ENCODE results near the gene TOMM34. TPM values are rescaled to one million over a fixed set of nuclear protein-coding genes. Genes with fewer than 3 reads are reported as not detected.
A peak's percentile ranks its signal among the peaks of the same experiment; 100 is the strongest.

The TOMM34 gene
- polyA plus RNA-seq (ENCODE audit: insufficient read length in 3 of 3): 10 to 100 TPM; 36.8 to 42.6 (median 40.9) TPM
- long read RNA-seq, donor 1, transcript TOMM34-201 (7 exons, 2,062 nt): major isoform, 12 of 27 reads
- long read RNA-seq, donor 1, partial matches to known transcripts: 15 of 27 reads
- long read RNA-seq, donor 1, other reads (novel, unspliced or antisense): 0 of 27 reads
- long read RNA-seq, donor 2, transcript TOMM34-201 (7 exons, 2,062 nt): major isoform, 15 of 27 reads
- long read RNA-seq, donor 2, partial matches to known transcripts: 12 of 27 reads
- long read RNA-seq, donor 2, other reads (novel, unspliced or antisense): 0 of 27 reads
- long read RNA-seq, donor 3, transcript TOMM34-201 (7 exons, 2,062 nt): major isoform, 15 of 38 reads
- long read RNA-seq, donor 3, partial matches to known transcripts: 23 of 38 reads
- long read RNA-seq, donor 3, other reads (novel, unspliced or antisense): 0 of 38 reads
- long read RNA-seq, donor 4, transcript TOMM34-201 (7 exons, 2,062 nt): major isoform, 20 of 41 reads
- long read RNA-seq, donor 4, partial matches to known transcripts: 21 of 41 reads
- long read RNA-seq, donor 4, other reads (novel, unspliced or antisense): 0 of 41 reads
- long read RNA-seq, donor 5, transcript TOMM34-201 (7 exons, 2,062 nt): major isoform, 27 of 74 reads
- long read RNA-seq, donor 5, partial matches to known transcripts: 47 of 74 reads
- long read RNA-seq, donor 5, other reads (novel, unspliced or antisense): 0 of 74 reads
- long read RNA-seq, donor 6, transcript TOMM34-201 (7 exons, 2,062 nt): major isoform, 13 of 33 reads
- long read RNA-seq, donor 6, partial matches to known transcripts: 20 of 33 reads
- long read RNA-seq, donor 6, other reads (novel, unspliced or antisense): 0 of 33 reads
- long read RNA-seq, donor 7, transcript TOMM34-201 (7 exons, 2,062 nt): major isoform, 19 of 37 reads
- long read RNA-seq, donor 7, partial matches to known transcripts: 18 of 37 reads
- long read RNA-seq, donor 7, other reads (novel, unspliced or antisense): 0 of 37 reads
- long read RNA-seq, donor 8, transcript TOMM34-201 (7 exons, 2,062 nt): major isoform, 22 of 69 reads
- long read RNA-seq, donor 8, partial matches to known transcripts: 47 of 69 reads
- long read RNA-seq, donor 8, other reads (novel, unspliced or antisense): 0 of 69 reads
- long read RNA-seq, donor 9, transcript TOMM34-201 (7 exons, 2,062 nt): major isoform, 6 of 19 reads
- long read RNA-seq, donor 9, partial matches to known transcripts: 13 of 19 reads
- long read RNA-seq, donor 9, other reads (novel, unspliced or antisense): 0 of 19 reads
- long read RNA-seq, donor 10, transcript TOMM34-201 (7 exons, 2,062 nt): major isoform, 17 of 40 reads
- long read RNA-seq, donor 10, partial matches to known transcripts: 23 of 40 reads
- long read RNA-seq, donor 10, other reads (novel, unspliced or antisense): 0 of 40 reads
- long read RNA-seq, donor 11, transcript TOMM34-201 (7 exons, 2,062 nt): major isoform, 10 of 59 reads
- long read RNA-seq, donor 11, partial matches to known transcripts: 49 of 59 reads
- long read RNA-seq, donor 11, other reads (novel, unspliced or antisense): 0 of 59 reads
- long read RNA-seq, donor 12, partial matches to known transcripts: 0 of 3 reads
- long read RNA-seq, donor 12, other reads (novel, unspliced or antisense): 0 of 3 reads
- long read RNA-seq, donor 13, transcript TOMM34-201 (7 exons, 2,062 nt): major isoform, 27 of 68 reads
- long read RNA-seq, donor 13, partial matches to known transcripts: 41 of 68 reads
- long read RNA-seq, donor 13, other reads (novel, unspliced or antisense): 0 of 68 reads
- long read RNA-seq, donor 14, transcript TOMM34-201 (7 exons, 2,062 nt): major isoform, 15 of 23 reads
- long read RNA-seq, donor 14, partial matches to known transcripts: 8 of 23 reads
- long read RNA-seq, donor 14, other reads (novel, unspliced or antisense): 0 of 23 reads
- long read RNA-seq, donor 15, transcript TOMM34-201 (7 exons, 2,062 nt): major isoform, 7 of 7 reads
- long read RNA-seq, donor 15, partial matches to known transcripts: 0 of 7 reads
- long read RNA-seq, donor 15, other reads (novel, unspliced or antisense): 0 of 7 reads
- long read RNA-seq, donor 16, transcript TOMM34-201 (7 exons, 2,062 nt): major isoform, 49 of 122 reads
- long read RNA-seq, donor 16, partial matches to known transcripts: 73 of 122 reads
- long read RNA-seq, donor 16, other reads (novel, unspliced or antisense): 0 of 122 reads

DNA sequence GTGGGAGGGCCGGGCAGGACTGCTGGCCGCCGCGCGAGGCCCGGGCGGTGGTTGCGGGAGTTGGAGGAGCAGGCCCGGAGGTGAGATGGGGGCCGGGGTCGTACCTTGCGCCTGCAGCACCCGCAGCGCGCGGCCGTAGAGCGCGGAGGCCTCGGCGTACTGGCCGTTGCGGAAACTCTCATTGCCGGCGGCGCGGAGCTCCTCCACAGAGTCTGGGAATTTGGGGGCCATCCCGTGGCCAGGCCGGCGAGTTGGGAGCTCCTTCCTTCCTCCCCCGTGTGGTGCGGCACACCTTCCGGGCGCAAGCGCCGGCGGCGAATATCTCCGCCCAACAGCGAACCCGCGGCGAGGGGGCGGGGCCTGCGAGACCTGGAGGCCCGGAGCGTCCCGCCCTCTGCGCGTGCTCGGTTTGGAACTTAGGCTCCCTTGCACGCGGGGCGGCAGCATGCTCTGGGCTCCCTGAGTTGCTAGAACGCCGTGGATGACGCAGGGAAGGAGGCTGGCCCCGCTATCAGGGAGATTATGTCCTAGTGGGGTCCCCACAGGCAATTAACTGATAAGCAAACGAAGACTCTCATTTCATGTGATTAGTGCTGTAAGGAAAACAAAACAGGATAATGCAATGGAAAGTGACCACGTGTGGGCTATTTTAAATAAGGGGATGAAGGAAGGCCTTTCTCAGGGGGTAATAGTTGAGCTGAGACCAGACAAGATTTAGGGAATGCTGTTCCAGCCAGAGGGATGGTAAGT is at the start of gene TOMM34:
TOMM34 (minus strand) TSS at position 295 of the 750 bp plus-strand sequence; CDS start at position 231, 64 bp downstream.
- DNase-seq (ENCODE audit: extremely low read depth in 1 of 11, low read depth in 9 of 11, low spot score in 4 of 11): peak; percentile 70 to 93 (median 87)

DNA sequence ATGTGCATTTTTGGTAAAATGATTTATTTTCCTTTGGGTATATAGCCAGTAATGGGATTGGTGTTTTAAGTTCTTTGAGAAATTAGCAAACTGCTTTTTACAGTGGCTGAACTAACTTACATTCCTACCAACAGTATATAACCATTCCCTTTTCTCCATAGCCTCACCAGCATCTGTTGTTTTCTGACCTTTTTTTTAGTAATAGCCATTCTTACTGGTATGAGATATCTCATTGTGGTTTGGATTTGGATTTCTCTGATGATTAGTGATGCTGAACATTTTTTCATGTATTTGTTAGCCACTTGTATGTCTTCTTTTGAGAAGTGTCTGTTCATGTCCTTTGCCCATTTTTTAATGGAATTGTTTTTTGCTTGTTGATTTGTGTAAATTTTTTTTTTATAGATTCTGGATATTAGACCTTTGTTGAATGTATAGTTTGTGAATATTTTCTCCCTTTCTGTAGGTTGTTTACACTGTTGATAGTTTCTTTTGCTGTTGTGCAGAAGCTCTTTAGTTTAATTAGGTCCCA is 48.4 kb upstream of the TOMM34 start:
- DNase-seq (ENCODE audit: extremely low read depth in 1 of 11, low read depth in 9 of 11, low spot score in 4 of 11): no peak

DNA sequence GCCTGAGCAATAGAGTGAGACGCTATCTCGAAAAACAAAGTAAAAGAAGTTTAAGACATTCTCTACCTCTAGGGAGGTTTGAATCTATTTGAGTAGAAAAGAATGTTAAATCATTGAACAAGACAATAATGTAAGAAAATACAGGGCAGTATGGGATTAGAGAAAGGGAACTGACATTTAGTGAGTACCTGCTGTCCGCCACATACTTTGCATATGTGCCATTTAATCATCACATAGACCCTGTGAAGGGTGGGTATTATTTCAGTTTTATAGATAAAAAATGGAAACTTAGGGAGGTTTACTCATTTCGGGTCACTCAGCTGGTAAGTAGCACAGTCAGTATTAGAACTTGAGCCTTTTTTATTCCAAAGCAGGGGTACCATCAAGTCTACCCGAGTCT is 37.5 kb upstream of the TOMM34 start:
- no peak for DNase-seq (ENCODE audit: extremely low read depth in 1 of 11, low read depth in 9 of 11, low spot score in 4 of 11)

GRCh38 chr20:44997171-44997570 is 37.0 kb upstream of the TOMM34 start:
- no peak for DNase-seq (ENCODE audit: extremely low read depth in 1 of 11, low read depth in 9 of 11, low spot score in 4 of 11)

DNA sequence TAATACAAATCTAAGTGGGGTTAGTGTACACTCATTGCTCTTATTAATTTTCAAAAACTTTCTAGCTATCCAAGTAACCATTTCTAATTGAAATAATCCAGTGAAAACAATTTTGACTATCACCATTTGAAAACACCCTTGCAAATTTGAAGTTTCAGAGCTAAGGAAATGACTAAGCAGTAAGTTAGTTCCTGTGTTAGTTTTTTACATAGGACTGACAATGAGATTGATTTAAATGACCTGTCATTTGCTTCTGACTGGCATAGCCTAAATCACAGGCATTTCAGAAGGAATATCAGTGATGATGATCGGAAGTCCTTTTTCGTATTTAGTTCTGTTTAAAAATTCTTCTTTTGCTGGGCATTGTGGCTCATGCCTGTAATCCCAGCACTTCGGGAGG is 33.1 kb upstream of the TOMM34 start:
- DNase-seq (ENCODE audit: extremely low read depth in 1 of 11, low read depth in 9 of 11, low spot score in 4 of 11): no peak

GRCh38 chr20:44990957-44991356 is 30.8 kb upstream of the TOMM34 start:
- no peak for DNase-seq (ENCODE audit: extremely low read depth in 1 of 11, low read depth in 9 of 11, low spot score in 4 of 11)

GRCh38 chr20:44990425-44990824 is 30.2 kb upstream of the TOMM34 start:
- no peak for DNase-seq (ENCODE audit: extremely low read depth in 1 of 11, low read depth in 9 of 11, low spot score in 4 of 11)

GRCh38 chr20:44988631-44989171 is 28.5 kb upstream of the TOMM34 start:
- no peak for DNase-seq (ENCODE audit: extremely low read depth in 1 of 11, low read depth in 9 of 11, low spot score in 4 of 11)

- DNase-seq (ENCODE audit: extremely low read depth in 1 of 11, low read depth in 9 of 11, low spot score in 4 of 11): no peak
Measured at GRCh38 chr20:44983093-44983674, 23.0 kb upstream of the TOMM34 start.

DNA sequence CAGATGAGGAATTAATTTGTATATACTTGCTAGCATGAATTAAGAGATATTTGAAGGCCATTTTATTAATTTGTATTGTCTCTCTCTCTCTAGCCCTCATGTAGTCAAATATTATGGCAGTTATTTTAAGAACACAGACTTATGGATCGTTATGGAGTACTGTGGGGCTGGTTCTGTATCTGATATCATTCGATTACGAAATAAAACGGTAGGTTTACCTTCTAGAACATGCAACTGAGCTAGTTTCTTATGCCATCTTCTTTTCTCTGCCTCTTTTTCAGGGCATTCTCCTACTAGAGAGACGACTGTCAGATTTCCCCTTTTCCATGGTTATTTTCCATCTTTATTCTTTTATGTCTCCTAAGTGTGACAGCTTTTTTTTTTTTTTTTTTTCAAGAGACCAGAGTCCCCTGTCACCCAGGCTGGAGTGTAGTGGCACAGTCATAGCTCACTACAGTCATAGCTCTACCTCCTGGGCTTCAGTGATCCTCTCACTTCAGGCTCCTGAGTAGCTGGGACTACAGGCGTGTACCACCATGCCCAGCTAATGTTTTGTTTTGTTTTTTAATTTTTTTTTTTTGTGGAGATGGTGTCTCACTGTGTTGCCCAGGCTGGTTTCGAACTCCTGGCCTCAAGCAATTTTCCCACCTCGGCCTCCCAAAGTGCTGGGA is 21.7 kb upstream of the TOMM34 start:
- DNase-seq (ENCODE audit: extremely low read depth in 1 of 11, low read depth in 9 of 11, low spot score in 4 of 11): no peak

- DNase-seq (ENCODE audit: extremely low read depth in 1 of 11, low read depth in 9 of 11, low spot score in 4 of 11): no peak
Measured at GRCh38 chr20:44979090-44979621, 19.0 kb upstream of the TOMM34 start.

DNA sequence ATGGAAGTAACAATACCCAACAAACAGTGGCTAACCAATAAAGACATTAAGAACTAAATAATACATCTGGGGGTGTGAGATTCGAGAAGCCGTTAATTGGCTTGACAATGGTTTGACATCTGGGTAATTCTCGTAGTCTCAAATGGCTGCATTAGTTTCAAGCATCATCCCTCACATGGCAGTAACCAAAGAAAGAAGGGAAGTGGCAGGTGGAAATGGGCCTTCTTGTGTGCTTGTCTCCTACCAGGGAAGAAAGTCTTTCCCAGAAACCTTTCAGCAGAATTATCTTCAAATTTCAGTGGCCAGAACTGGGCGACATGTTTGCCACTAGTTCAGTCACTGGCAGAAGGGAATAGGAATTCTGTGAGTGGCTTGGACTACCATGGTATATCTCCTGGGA is 16.5 kb upstream of the TOMM34 start:
- no peak for DNase-seq (ENCODE audit: extremely low read depth in 1 of 11, low read depth in 9 of 11, low spot score in 4 of 11)

- DNase-seq (ENCODE audit: extremely low read depth in 1 of 11, low read depth in 9 of 11, low spot score in 4 of 11): no peak
Measured at GRCh38 chr20:44973053-44973452, 12.9 kb upstream of the TOMM34 start.

- no peak for DNase-seq (ENCODE audit: extremely low read depth in 1 of 11, low read depth in 9 of 11, low spot score in 4 of 11)
Measured at GRCh38 chr20:44970243-44970757, 10.1 kb upstream of the TOMM34 start.
